Thoracic aorta (tissue), 2 donors: Measurements from ENCODE around the gene SCCPDH. TPM values are rescaled to one million over a fixed set of nuclear protein-coding genes. Genes with fewer than 3 reads are reported as not detected.

Experiments
- ATAC-seq: fragments of 150-250 bp; one replicate; pipeline ENCODE4 v1.8.0; 2017; ENCODE audit warnings: low read depth; ENCODE audit not compliant: insufficient number of reproducible peaks, low FRiP score
- DNase-seq: peaks from one replicate; pipeline ENCODE4 v3.0.0-alpha.2; 2020; ENCODE audit warnings: low spot score
- H3K27ac ChIP-seq, 2 donors: fragments of 200-600 bp; sonication (generic); 1 replicate in 1 of 2; 2 replicates in 1 of 2; pipeline ENCODE4 v1.5.1; 2016; ENCODE audit warnings: mild to moderate bottlenecking in 2 of 2, moderate library complexity in 2 of 2
- H3K27me3 ChIP-seq: fragments of 200-600 bp; sonication (generic); replicated peaks from 2 replicates; pipeline ENCODE4 v1.6.0; 2016; ENCODE audit warnings: mild to moderate bottlenecking; ENCODE audit not compliant: insufficient read depth
- H3K36me3 ChIP-seq: fragments of 200-600 bp; sonication (generic); one replicate; pipeline ENCODE4 v1.5.1; 2016
- H3K4me1 ChIP-seq, 2 donors: fragments of 200-600 bp; sonication (generic); 1 replicate in 1 of 2; 2 replicates in 1 of 2; pipeline versions ENCODE4 v1.5.1 to v1.6.0; 2016; ENCODE audit warnings: low read depth in 2 of 2, mild to moderate bottlenecking in 1 of 2; ENCODE audit not compliant: control insufficient read depth in 1 of 2
- H3K4me3 ChIP-seq: fragments of 200-600 bp; sonication (generic); 2 replicates; pipeline ENCODE4 v1.5.1; 2016; ENCODE audit warnings: mild to moderate bottlenecking
- H3K9me3 ChIP-seq: fragments of 200-600 bp; sonication (generic); 2 replicates; pipeline ENCODE4 v1.5.1; 2016
- total RNA-seq, 2 donors: library from RNA; depleted of rRNA; stranded (reverse); fragments of >200 nt; gene quantifications; one replicate each; pipeline versions ENCODE4 v1.1.0 to v1.2.3, GENCODE V29; 2016
- TF ChIP-seq, protein P1 (sequence below): fragments of 200-600 bp; sonication (generic); IDR thresholded peaks from one replicate; pipeline ENCODE4 v1.5.1; 2019; ENCODE audit warnings: antibody characterized with exemption

Gene SCCPDH
- total RNA-seq, 2 donors from 2014 or later: 12.8 to 14.4 TPM

DNA sequence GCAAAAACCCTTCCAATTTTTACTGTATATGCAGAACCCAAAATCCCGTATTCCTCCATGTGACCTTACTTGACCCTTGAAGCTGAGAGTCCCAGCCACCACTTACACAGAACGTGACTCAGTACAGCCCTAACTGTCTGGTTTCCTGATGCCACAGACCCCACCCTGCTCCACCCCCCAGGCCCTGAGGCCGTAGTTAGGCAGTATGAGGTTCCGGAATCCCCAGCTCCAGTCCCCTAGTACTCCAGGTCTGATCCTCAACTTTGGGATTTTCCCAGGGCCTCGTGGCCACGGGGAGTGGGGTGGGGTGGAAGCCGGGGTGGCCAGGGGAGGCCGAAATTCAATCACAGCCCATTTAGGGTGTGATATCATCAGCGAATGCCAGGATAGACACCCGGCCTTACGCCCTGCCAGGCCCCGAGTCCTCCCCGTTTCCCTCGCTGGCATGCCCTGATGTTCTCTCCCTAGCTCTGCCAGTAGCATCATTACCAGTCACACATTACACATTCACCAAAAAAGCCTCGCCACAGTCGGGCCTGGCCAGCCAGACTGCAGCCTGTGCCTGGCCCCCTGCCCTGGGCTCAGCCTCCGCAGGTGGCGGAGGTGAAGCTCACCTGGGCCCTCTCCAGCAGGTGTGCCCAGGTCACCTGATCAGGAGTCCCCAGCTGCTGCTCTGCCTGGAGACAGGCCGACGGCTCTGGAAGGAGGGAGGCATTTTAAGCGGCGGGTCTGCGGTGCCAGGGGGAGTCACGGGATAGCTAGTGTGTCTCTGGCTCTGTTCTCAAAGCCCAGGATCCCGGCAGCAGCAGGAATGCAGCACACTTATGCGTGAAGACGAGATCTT, 70.8 kb downstream of the SCCPDH start:
- DNase-seq: no peak
- Histone ChIP-seq H3K27ac (no peak overlapping the region), H3K27me3 (no peaks in the 10 kb centered on the region), H3K9me3 (no peaks in the 10 kb centered on the region), H3K36me3 (no peaks in the 10 kb centered on the region), H3K4me1 (no peaks in the 10 kb centered on the region), H3K4me3 (no peak overlapping the region)
- TF ChIP-seq, protein P1, sequence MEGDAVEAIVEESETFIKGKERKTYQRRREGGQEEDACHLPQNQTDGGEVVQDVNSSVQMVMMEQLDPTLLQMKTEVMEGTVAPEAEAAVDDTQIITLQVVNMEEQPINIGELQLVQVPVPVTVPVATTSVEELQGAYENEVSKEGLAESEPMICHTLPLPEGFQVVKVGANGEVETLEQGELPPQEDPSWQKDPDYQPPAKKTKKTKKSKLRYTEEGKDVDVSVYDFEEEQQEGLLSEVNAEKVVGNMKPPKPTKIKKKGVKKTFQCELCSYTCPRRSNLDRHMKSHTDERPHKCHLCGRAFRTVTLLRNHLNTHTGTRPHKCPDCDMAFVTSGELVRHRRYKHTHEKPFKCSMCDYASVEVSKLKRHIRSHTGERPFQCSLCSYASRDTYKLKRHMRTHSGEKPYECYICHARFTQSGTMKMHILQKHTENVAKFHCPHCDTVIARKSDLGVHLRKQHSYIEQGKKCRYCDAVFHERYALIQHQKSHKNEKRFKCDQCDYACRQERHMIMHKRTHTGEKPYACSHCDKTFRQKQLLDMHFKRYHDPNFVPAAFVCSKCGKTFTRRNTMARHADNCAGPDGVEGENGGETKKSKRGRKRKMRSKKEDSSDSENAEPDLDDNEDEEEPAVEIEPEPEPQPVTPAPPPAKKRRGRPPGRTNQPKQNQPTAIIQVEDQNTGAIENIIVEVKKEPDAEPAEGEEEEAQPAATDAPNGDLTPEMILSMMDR: no peak
- ATAC-seq: no peak

DNA sequence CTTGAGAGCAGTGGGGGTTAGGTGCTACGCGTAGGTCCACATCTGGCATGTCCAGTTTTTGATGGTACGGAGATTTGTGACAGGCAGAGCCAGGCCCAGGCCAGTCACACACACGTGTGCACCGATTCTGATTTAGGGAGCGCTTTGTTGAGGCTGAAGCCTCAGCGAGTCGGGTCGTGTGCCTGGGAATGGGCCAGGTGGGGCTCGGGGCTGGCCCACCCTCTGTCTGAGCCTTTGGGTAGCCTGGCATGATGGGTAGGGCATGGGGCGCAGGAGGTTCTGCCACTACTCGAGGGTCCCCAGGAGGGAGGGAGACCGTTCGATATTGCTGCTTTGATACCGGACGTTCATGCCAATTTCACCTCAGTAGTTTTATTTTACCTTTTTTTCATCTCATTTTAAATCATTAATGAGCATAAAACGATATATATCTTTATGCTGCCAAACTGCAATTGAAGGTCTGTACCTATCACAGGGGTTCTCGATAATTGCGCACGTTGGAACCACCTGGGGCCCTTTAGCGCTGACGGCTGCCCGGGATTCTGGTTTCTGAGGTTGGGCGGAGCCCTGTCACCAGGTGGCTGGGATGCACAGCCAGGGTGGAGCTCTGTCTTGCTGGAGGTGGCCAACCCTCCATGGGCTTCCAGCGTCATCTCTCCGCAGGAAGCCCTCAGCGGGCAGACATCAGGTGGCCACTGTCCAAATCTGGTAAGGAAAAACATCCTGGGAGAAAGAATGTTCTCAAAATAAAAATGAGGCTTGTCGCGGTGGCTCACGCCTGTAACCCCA, 71.9 kb downstream of the SCCPDH start:
- DNase-seq (no peak), ATAC-seq (no peak)
- no peaks in the 10 kb centered on the region for H3K36me3 ChIP-seq
- no peak overlapping the region for H3K4me3 ChIP-seq
- H3K27ac ChIP-seq: no peak overlapping the region
- no peaks in the 10 kb centered on the region for H3K27me3 ChIP-seq
- no peaks in the 10 kb centered on the region for H3K4me1 ChIP-seq
- TF ChIP-seq, protein P1: no peak
- no peaks in the 10 kb centered on the region for H3K9me3 ChIP-seq

DNA sequence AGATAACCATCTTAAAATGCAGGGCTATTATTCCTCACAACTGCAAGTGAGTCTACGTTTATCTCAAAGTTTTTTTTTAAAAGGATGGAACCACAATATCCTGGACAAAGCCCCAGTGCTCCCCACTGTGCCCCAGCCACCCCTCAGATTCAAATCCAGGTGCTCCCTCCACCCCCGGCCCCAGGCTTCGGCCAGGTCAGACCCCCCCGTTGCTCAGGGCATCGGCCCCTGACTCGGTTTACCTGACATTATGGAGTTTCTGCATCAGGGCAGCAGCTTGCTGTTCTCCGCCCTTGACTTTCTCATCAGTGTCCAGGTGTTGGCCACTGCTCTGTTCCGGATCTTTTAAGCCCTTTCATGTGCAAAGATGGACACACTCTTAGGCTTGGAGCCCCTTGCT, 72.9 kb downstream of the SCCPDH start:
- DNase-seq (no peak), ATAC-seq (no peak)
- H3K4me3 ChIP-seq: no peak overlapping the region
- TF ChIP-seq, protein P1: no peak
- no peaks in the 10 kb centered on the region for H3K27me3 ChIP-seq
- H3K36me3 ChIP-seq: no peaks in the 10 kb centered on the region
- no peak overlapping the region for H3K27ac ChIP-seq
- H3K9me3 ChIP-seq: no peaks in the 10 kb centered on the region
- no peaks in the 10 kb centered on the region for H3K4me1 ChIP-seq

DNA sequence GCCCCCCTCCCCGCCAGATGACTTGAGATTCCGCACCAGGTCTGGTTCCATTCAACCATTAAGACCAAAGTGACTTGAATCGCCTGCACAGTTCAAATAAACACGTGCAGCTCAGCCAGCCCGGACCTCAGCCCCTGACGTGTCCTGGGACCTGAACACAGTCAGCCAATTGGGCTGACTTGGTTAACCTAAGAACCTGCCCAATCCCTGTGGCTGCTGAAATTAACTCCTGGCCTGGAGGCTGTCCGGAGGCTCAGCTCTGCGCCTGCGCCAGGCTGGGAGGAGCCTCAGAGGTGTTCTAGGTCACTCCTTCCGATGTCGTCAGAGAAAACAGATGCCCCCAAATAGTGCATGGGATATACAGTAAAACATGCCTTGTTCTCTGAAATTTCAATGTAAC, 73.4 kb downstream of the SCCPDH start:
- Histone ChIP-seq H3K27me3 (no peaks in the 10 kb centered on the region), H3K9me3 (no peaks in the 10 kb centered on the region), H3K4me3 (no peak overlapping the region), H3K27ac (no peak overlapping the region), H3K36me3 (no peaks in the 10 kb centered on the region), H3K4me1 (no peaks in the 10 kb centered on the region)
- no peak for DNase-seq
- no peak for ATAC-seq
- TF ChIP-seq, protein P1: no peak

DNA sequence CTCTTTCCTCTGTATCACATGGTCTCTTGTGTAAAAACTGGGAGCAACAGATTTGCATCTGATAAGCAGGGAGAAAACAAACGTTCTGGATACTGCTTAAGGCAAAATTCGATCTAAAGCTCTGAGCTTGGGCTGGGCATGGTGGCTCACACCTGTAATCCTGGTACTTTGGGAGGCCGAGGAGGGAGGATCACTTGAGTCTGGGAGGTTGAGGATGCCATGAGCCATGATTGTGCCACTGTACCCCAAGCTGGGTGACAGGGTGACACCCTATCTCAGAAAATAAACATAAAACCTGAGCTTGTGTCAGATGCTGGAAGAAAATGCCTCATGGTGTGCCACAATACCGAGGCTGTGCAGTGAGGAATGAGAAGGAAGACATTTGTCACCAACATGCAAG, 73.9 kb downstream of the SCCPDH start:
- Histone ChIP-seq H3K27ac (no peak overlapping the region), H3K9me3 (no peaks in the 10 kb centered on the region), H3K27me3 (no peaks in the 10 kb centered on the region), H3K4me3 (no peak overlapping the region), H3K4me1 (no peaks in the 10 kb centered on the region), H3K36me3 (no peaks in the 10 kb centered on the region)
- ATAC-seq: no peak
- TF ChIP-seq, protein P1: no peak
- no peak for DNase-seq
